ENCODE data around the gene CTCF. TPM values are rescaled to one million over a fixed set of nuclear protein-coding genes. Genes with fewer than 3 reads are reported as not detected.

Gene CTCF
- total RNA-seq, 1 donor from 2014 or later, result 25.9 TPM

GRCh38 chr16:67674851-67675578, 112.7 kb downstream of the CTCF start:
- no peak overlapping the region for H3K4me3 ChIP-seq (ENCODE audit: low read depth, low read length)
- DNase-seq (ENCODE audit: low read depth), result no peak
- TF ChIP-seq, protein P1, sequence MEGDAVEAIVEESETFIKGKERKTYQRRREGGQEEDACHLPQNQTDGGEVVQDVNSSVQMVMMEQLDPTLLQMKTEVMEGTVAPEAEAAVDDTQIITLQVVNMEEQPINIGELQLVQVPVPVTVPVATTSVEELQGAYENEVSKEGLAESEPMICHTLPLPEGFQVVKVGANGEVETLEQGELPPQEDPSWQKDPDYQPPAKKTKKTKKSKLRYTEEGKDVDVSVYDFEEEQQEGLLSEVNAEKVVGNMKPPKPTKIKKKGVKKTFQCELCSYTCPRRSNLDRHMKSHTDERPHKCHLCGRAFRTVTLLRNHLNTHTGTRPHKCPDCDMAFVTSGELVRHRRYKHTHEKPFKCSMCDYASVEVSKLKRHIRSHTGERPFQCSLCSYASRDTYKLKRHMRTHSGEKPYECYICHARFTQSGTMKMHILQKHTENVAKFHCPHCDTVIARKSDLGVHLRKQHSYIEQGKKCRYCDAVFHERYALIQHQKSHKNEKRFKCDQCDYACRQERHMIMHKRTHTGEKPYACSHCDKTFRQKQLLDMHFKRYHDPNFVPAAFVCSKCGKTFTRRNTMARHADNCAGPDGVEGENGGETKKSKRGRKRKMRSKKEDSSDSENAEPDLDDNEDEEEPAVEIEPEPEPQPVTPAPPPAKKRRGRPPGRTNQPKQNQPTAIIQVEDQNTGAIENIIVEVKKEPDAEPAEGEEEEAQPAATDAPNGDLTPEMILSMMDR (conservative IDR thresholded peaks at IDR 0.05; ENCODE audit: low read depth, low read length), result no peak

GRCh38 chr16:67675579-67675935, 113.2 kb downstream of the CTCF start:
- H3K4me3 ChIP-seq (ENCODE audit: low read depth, low read length), result no peak overlapping the region
- no peak for DNase-seq (ENCODE audit: low read depth)
- TF ChIP-seq, protein P1 (conservative IDR thresholded peaks at IDR 0.05; ENCODE audit: low read depth, low read length), result no peak

DNA sequence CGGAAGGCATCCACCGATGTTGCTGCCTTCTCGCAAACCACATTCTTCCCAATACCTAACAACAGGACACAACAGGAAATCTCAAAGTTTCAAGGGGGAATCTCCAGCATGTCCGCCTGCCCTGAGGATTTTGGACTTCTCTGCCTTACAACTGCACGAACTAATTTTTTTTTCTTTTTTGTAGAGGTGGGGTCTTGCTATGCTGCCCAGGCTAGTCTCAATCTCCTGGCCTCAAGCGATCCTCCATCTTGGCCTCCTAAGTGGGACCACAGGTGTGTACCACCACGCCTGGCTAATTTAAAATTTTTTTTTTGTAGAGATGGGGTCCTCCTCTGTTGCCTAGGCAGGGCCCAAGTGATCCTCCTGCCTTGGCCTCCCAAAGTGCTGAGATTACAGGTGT, 113.7 kb downstream of the CTCF start:
- no peak for DNase-seq (ENCODE audit: low read depth)
- TF ChIP-seq, protein P1 (conservative IDR thresholded peaks at IDR 0.05; ENCODE audit: low read depth, low read length), result no peak
- no peak overlapping the region for H3K4me3 ChIP-seq (ENCODE audit: low read depth, low read length)

GRCh38 chr16:67676516-67676915, 114.2 kb downstream of the CTCF start:
- no peak overlapping the region for H3K4me3 ChIP-seq (ENCODE audit: low read depth, low read length)
- TF ChIP-seq, protein P1 (conservative IDR thresholded peaks at IDR 0.05; ENCODE audit: low read depth, low read length), result no peak
- no peak for DNase-seq (ENCODE audit: low read depth)

GRCh38 chr16:67676939-67677338, 114.6 kb downstream of the CTCF start:
- H3K4me3 ChIP-seq (ENCODE audit: low read depth, low read length), result no peak overlapping the region
- TF ChIP-seq, protein P1 (conservative IDR thresholded peaks at IDR 0.05; ENCODE audit: low read depth, low read length), result no peak
- DNase-seq (ENCODE audit: low read depth), result no peak

DNA sequence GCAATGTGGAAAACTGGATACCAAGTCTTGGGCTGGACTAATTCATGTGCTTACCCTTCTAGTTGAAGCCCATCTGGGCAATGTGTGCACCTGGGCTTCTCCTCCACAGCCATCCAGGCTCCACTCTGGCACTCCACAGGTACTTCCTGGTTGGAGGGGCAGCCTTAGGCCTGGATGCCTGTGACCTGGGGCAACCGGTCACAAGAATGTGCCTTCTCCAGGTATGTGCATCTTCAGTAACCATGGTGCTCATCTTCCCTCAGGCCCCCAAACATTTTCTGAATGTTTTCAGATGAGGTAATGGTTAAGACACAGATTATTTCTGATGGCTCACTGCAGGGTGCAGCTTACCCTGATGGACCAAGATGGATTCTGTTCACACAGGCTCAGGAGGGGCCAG, 115.4 kb downstream of the CTCF start:
- TF ChIP-seq, protein P1 (conservative IDR thresholded peaks at IDR 0.05; ENCODE audit: low read depth, low read length), result no peak
- no peak for DNase-seq (ENCODE audit: low read depth)
- no peak overlapping the region for H3K4me3 ChIP-seq (ENCODE audit: low read depth, low read length)

Measured in epithelial cell of proximal tubule (primary cell).